GM19351 (cell line): Measurements from ENCODE around the gene C1orf167.

Experiments
- ATAC-seq: cut with Tn5 transposase; IDR thresholded peaks from one replicate; pipeline ENCODE4 v1.9.1; 2021; ENCODE audit warnings: mild to moderate bottlenecking, moderate library complexity; ENCODE audit not compliant: unreplicated experiment

The C1orf167 gene

GRCh38 chr1:11828511-11828910 is 66.5 kb downstream of the C1orf167 start:
- no peak for ATAC-seq

- no peak for ATAC-seq
Observed at GRCh38 chr1:11831945-11832725, 70.1 kb downstream of the C1orf167 start.

GRCh38 chr1:11833497-11833896 is 71.5 kb downstream of the C1orf167 start:
- ATAC-seq: no peak

- ATAC-seq: no peak
Observed at GRCh38 chr1:11833900-11834299, 71.9 kb downstream of the C1orf167 start.

- no peak for ATAC-seq
Observed at GRCh38 chr1:11835441-11836225, 73.6 kb downstream of the C1orf167 start.

- ATAC-seq: no peak
Observed at GRCh38 chr1:11836955-11837766, 75.2 kb downstream of the C1orf167 start.

GRCh38 chr1:11837767-11838348 is 75.9 kb downstream of the C1orf167 start:
- no peak for ATAC-seq

GRCh38 chr1:11838349-11839272 is 76.6 kb downstream of the C1orf167 start:
- ATAC-seq: no peak
